ENCODE results near the gene CMPK2.

Gene CMPK2

DNA sequence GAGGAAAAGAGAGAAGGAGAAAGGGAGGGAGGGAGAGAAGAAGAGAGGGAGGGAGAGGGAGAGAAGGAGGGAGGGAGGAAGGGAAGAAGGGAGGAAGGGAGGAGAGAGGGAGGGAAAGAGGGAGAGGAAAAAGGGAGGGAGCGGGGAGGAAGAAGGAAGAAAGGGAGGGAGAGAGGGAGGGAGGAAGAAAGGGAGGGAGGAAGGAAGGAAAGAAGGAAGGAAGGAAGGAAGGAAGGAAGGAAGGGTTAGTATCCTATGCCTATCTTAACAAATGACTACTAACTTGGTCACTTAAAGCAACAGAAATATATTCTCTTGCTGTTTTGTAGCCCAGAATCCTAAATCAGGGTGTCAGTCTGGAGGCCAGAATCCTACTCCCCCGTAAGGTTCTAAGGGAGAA is 52.1 kb downstream of the CMPK2 start:
- Histone ChIP-seq H3K9me3 (ENCODE audit: severe bottlenecking) (peaks cover 5% of the 10 kb centered on the region), H3K4me3 (ENCODE audit: low read depth, low read length) (peak overlapping the region; percentile 2; the same call in 1 of the 2 replicates), H3K36me3 (no peaks in the 10 kb centered on the region), H3K27ac (peak overlapping the region; percentile 64), H3K27me3 (ENCODE audit: insufficient read depth, low read depth, severe bottlenecking) (no peaks in the 10 kb centered on the region)
- TF ChIP-seq, protein P1, sequence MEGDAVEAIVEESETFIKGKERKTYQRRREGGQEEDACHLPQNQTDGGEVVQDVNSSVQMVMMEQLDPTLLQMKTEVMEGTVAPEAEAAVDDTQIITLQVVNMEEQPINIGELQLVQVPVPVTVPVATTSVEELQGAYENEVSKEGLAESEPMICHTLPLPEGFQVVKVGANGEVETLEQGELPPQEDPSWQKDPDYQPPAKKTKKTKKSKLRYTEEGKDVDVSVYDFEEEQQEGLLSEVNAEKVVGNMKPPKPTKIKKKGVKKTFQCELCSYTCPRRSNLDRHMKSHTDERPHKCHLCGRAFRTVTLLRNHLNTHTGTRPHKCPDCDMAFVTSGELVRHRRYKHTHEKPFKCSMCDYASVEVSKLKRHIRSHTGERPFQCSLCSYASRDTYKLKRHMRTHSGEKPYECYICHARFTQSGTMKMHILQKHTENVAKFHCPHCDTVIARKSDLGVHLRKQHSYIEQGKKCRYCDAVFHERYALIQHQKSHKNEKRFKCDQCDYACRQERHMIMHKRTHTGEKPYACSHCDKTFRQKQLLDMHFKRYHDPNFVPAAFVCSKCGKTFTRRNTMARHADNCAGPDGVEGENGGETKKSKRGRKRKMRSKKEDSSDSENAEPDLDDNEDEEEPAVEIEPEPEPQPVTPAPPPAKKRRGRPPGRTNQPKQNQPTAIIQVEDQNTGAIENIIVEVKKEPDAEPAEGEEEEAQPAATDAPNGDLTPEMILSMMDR (IDR thresholded peaks at IDR 0.05; ENCODE audit: low read depth, low read length) = no peak
- no peak for DNase-seq

DNA sequence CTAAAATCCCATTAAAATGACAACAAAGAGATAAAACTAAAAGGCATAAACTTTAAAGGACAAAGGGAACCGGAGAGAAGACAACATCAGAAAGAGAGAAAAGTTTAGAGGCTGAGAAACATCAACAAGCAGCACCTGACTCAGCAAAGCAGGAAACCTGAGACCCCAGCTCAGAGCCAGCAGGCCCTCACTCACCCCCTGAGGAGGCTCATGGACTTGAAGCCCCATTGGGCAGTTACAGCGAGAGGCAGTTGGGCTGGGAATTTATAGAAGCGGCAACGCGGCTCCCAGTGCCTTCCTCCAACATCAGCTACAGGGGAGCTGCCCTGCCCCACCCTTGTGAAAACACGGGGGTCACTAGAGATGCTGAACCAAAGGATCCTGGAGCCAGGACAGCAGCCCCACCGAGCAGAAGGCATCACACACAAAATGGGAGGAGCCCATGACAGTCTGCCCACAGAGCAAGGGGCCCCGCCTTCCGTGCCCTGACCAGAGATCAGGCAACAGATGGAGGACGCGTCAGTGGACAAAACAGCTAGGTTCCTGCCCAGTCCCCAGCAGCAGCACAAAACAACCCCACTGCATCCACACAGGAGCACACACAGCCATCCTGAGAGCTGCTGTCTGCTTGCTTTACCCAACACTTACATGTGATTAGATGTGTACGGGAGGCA is 52.7 kb downstream of the CMPK2 start:
- Histone ChIP-seq H3K4me3 (ENCODE audit: low read depth, low read length) (peak overlapping the region; percentile 2; the same call in 1 of the 2 replicates), H3K9me3 (ENCODE audit: severe bottlenecking) (peaks cover 5% of the 10 kb centered on the region), H3K27ac (peak overlapping the region; percentile 64), H3K27me3 (ENCODE audit: insufficient read depth, low read depth, severe bottlenecking) (no peaks in the 10 kb centered on the region), H3K36me3 (no peaks in the 10 kb centered on the region)
- TF ChIP-seq, protein P1 (IDR thresholded peaks at IDR 0.05; ENCODE audit: low read depth, low read length) = no peak
- DNase-seq = peak; percentile 85

DNA sequence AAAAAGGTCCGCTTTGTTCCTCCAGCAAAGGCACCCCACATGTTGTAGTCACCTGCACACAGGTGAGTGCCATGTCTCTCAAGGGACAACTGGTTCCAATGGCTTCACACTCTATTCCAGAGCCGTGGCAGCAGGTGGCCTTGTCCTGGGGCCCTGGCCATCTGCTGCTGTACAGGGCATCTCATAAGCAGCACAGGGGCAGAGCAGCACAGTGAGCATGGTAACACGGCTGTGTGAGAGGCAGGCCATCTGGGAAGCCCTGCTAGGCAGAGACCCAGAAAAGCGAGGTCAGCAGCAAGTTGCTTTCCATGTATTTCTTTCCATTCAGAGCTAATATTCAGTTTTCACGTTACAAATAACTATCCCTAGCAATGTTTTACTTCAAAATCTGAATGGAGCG is 54.7 kb downstream of the CMPK2 start:
- Histone ChIP-seq H3K9me3 (ENCODE audit: severe bottlenecking) (peaks cover 5% of the 10 kb centered on the region), H3K36me3 (no peaks in the 10 kb centered on the region), H3K27me3 (ENCODE audit: insufficient read depth, low read depth, severe bottlenecking) (no peaks in the 10 kb centered on the region), H3K4me3 (ENCODE audit: low read depth, low read length) (no peak overlapping the region), H3K27ac (no peak overlapping the region)
- TF ChIP-seq, protein P1 (IDR thresholded peaks at IDR 0.05; ENCODE audit: low read depth, low read length) = no peak
- DNase-seq = peak; percentile 85

DNA sequence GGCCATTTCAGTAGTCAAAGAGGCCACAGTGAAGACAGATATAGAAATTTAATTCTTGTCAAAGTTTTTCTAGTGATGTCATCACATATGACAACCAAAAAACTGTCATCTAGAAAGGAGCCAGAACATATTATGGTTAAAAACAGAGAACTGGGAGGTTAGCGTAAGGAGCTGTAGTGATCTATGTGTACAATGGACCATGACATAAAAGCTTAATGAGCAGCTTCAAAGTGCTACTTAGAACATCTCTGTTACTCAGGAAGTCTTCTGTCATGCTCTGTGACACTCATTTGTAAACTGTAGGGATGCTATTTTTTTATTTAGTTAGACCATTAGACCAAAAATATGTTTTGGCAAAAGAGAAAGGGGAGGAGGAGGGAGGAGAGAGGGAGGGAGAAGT is 57.3 kb downstream of the CMPK2 start:
- no peaks in the 10 kb centered on the region for H3K27me3 ChIP-seq (ENCODE audit: insufficient read depth, low read depth, severe bottlenecking)
- no peak overlapping the region for H3K27ac ChIP-seq

DNA sequence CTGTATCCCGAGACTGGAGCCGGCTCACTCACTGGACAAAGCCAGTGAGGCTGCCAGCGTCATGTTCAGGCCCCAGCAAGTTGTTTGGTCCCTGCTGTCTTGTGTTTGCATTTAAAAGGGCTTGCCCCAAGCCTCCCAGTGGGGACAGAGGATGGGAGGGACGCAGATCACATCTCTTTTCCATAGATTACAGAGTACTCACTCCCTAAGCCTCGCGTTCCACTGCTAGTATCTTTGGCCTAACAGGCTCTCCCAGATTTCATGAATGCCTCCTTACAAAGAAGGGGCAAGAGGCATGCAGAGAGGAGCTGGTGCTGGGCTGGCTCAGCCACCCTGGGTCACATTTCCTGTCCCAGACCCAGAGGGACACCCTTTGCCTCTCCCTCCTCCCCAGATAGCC is 59.1 kb downstream of the CMPK2 start:
- H3K9me3 ChIP-seq (ENCODE audit: severe bottlenecking) = no peaks in the 10 kb centered on the region
- no peak for DNase-seq
- no peaks in the 10 kb centered on the region for H3K36me3 ChIP-seq
- no peaks in the 10 kb centered on the region for H3K27me3 ChIP-seq (ENCODE audit: insufficient read depth, low read depth, severe bottlenecking)
- no peak overlapping the region for H3K27ac ChIP-seq
- no peak overlapping the region for H3K4me3 ChIP-seq (ENCODE audit: low read depth, low read length)
- TF ChIP-seq, protein P1 (IDR thresholded peaks at IDR 0.05; ENCODE audit: low read depth, low read length) = no peak

More for the DNA sequence above, 57.3 kb downstream of the CMPK2 start:
- TF ChIP-seq, protein P1 (IDR thresholded peaks at IDR 0.05; ENCODE audit: low read depth, low read length) = no peak
- Histone ChIP-seq H3K9me3 (ENCODE audit: severe bottlenecking) (no peaks in the 10 kb centered on the region), H3K4me3 (ENCODE audit: low read depth, low read length) (no peak overlapping the region), H3K36me3 (no peaks in the 10 kb centered on the region)
- DNase-seq = no peak

DNA sequence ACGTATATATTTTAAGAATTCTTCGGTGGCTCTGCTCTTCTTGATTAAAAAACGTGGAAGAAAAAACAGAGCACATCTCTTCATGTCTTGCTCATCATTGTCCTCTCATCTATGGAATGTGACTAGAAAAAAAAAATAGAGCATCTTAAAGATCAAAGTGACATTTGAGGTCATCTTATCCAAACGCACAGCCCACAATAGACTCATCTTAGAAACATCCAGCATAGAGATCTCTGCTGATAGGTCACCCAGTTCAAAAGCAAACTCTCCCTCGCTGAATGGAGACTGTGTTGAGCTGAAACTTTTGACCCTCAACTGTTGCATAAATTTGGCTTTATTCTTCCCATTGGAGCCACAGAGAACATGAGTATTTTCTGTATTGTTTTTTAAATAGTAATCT is 65.2 kb downstream of the CMPK2 start:
- H3K9me3 ChIP-seq (ENCODE audit: severe bottlenecking) = no peaks in the 10 kb centered on the region

More for the DNA sequence above, 65.2 kb downstream of the CMPK2 start:
- DNase-seq = no peak
- no peaks in the 10 kb centered on the region for H3K27me3 ChIP-seq (ENCODE audit: insufficient read depth, low read depth, severe bottlenecking)
- TF ChIP-seq, protein P1 (IDR thresholded peaks at IDR 0.05; ENCODE audit: low read depth, low read length) = no peak
- no peak overlapping the region for H3K27ac ChIP-seq
- no peaks in the 10 kb centered on the region for H3K36me3 ChIP-seq
- no peak overlapping the region for H3K4me3 ChIP-seq (ENCODE audit: low read depth, low read length)

Measured in WERI-Rb-1 (cell line).